ENCODE measurements around the gene SLC9C2. TPM values are rescaled to one million over a fixed set of nuclear protein-coding genes. Genes with fewer than 3 reads are reported as not detected.

The SLC9C2 gene
- total RNA-seq, 1 donor from 2014 or later = not detected

DNA sequence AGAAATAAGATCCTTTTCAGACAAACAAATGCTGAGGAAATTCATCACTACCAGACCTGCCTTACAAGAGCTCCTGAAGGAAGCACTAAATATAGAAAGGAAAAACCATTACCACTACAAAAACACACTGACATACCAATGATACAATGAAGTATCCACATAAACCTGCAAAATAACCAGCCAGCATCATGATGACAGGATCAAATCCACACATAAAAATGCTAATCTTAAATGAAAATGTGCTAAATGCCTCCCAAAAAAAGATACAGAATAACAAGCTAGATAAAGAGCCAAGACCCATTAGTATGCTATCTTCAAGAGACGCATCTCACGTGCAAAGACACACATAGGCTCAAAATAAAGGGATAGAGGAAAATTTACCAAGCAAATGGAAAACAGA is 140.2 kb downstream of the SLC9C2 start:
- intact Hi-C loops (cut with micrococcal nuclease) = loop anchor here (1.0 kb wide), 1 partner anchor 9 kb away; no protein-coding TSS in a partner anchor

DNA sequence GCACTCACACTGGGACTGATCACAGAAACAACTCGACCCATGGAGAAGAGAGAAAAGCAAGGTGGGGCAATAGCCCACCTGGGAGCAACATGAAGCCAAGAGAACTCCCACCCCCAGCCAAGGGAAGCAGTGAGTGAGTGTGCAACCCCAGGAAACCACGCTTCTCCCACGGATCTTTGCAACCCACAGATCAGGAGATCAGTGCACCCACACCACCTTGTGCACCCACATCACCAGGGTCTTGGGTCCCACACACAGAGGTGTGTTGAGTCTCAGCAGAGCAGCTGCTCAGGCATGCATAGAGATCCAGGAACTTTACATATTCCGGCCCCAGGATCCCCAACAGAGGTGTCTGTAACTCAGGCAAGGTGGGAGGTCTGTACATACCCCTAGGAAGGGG is 143.0 kb downstream of the SLC9C2 start:
- intact Hi-C loops (cut with micrococcal nuclease) = no loop called here

DNA sequence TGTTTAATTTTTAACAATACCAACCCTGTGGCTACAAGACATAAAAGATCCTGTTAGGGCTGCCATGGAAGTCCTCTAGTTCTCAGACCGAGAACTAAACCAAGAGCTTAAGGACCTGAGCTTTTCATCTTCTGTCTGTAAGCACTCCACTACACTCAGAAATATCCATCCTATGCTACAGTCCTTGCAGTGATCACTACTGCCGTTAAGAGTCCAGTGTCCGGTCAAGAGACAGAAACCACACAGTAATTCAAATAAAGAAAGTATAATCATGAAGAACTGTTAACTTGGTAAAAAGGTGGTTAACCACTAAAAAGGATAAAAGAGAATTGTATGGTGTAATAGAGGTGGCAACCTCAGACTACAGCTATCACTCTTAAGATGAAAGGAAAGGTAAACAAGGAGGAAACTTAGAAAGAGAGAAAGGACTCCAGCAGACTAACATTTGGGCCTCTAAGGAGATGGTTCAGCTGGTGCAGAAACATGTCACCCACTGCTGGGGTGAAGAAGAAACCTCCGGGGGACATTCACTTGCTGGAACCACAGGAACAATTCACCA is 147.8 kb downstream of the SLC9C2 start:
- intact Hi-C loops (cut with micrococcal nuclease) = loop anchor here (1.0 kb wide), 1 partner anchor 21 kb away; no protein-coding TSS in a partner anchor

GRCh38 chr1:173453982-173454381 is 148.9 kb downstream of the SLC9C2 start:
- intact Hi-C loops (cut with micrococcal nuclease) = no loop called here

DNA sequence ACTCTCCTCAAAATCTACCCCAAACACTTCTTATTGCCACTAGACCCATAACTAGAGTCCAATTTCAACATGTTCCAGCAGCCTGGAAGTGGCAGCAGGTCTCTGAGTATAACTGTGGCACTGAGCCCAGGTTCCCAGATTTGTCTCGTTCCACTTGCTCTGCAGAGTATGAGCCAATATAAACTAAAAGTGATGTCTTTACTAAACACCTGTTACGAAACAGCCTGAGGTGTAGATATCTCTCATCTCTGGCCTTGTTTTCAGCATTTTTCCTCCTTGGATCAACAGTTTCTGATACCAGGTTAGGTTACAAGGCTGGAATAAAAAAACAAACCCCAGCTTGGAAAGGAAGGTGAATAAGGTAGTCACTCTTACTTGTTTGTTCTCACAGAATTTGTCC is 150.9 kb downstream of the SLC9C2 start:
- intact Hi-C loops (cut with micrococcal nuclease) = no loop called here

Other genes starting within 250 kb of the SLC9C2 start
- gene PRDX6, start 125.7 kb downstream of the SLC9C2 start, total RNA-seq = 112 and 114 TPM in 2 replicates
- not detected in 2 replicates for gene TEX50, start 32.3 kb upstream of the SLC9C2 start, total RNA-seq
- gene ANKRD45, start 66.8 kb upstream of the SLC9C2 start, total RNA-seq = not detected in 2 replicates
- 23.0 and 23.4 TPM in 2 replicates for gene KLHL20, start 111.9 kb upstream of the SLC9C2 start, total RNA-seq
- 23.7 and 26.3 TPM in 2 replicates for gene DARS2, start 221.6 kb upstream of the SLC9C2 start, total RNA-seq
- gene CENPL, start 221.8 kb upstream of the SLC9C2 start, total RNA-seq = 25.9 and 28.8 TPM in 2 replicates